NCI-H1436 treated with DMSO at 0.1 percent for 48 hours (cell line): Measurements from ENCODE around the gene FCRL6.

Experiments
- DNase-seq: peaks from one replicate; lab custom pipeline; 2025; lab: John Stamatoyannopoulos, UW

Gene FCRL6

GRCh38 chr1:159835862-159836525, 33.8 kb downstream of the FCRL6 start:
- DNase-seq = no peak

GRCh38 chr1:159838715-159839114, 36.6 kb downstream of the FCRL6 start:
- DNase-seq = no peak

GRCh38 chr1:159839116-159839849, 37.1 kb downstream of the FCRL6 start:
- DNase-seq = no peak

- no peak for DNase-seq
These were observed 39.6 kb downstream of the FCRL6 start for GRCh38 chr1:159841749-159842148.

- DNase-seq = no peak
These were observed 41.3 kb downstream of the FCRL6 start for GRCh38 chr1:159843459-159843858.

- DNase-seq = no peak
These were observed 43.8 kb downstream of the FCRL6 start for GRCh38 chr1:159845751-159846629.

GRCh38 chr1:159847231-159847630, 45.1 kb downstream of the FCRL6 start:
- DNase-seq = no peak

GRCh38 chr1:159848326-159848725, 46.2 kb downstream of the FCRL6 start:
- DNase-seq = no peak

GRCh38 chr1:159849626-159850366, 47.6 kb downstream of the FCRL6 start:
- no peak for DNase-seq

GRCh38 chr1:159851407-159851806, 49.2 kb downstream of the FCRL6 start:
- no peak for DNase-seq

GRCh38 chr1:159853417-159854115, 51.4 kb downstream of the FCRL6 start:
- DNase-seq = no peak

GRCh38 chr1:159854116-159854692, 52.0 kb downstream of the FCRL6 start:
- no peak for DNase-seq

- no peak for DNase-seq
These were observed 52.6 kb downstream of the FCRL6 start for GRCh38 chr1:159854693-159855192.

- no peak for DNase-seq
These were observed 53.5 kb downstream of the FCRL6 start for GRCh38 chr1:159855709-159856108.

- DNase-seq = no peak
These were observed 54.4 kb downstream of the FCRL6 start for GRCh38 chr1:159856576-159856975.

- DNase-seq = no peak
These were observed 55.7 kb downstream of the FCRL6 start for GRCh38 chr1:159857889-159858288.

- DNase-seq = no peak
These were observed 57.7 kb downstream of the FCRL6 start for GRCh38 chr1:159859767-159860322.

GRCh38 chr1:159860456-159860855, 58.3 kb downstream of the FCRL6 start:
- DNase-seq = no peak

GRCh38 chr1:159861218-159861617, 59.1 kb downstream of the FCRL6 start:
- no peak for DNase-seq

GRCh38 chr1:159862031-159862430, 59.9 kb downstream of the FCRL6 start:
- DNase-seq = no peak
